Mesothelial cell of epicardium (in vitro differentiated cells): ENCODE results near the gene PTOV1. TPM values are rescaled to one million over a fixed set of nuclear protein-coding genes. Genes with fewer than 3 reads are reported as not detected.

Experiments
- DNase-seq, 2 experiments: peaks; one replicate each; pipeline ENCODE4 v3.0.0; 2021; ENCODE audit warnings: low spot score in 2 of 2; ENCODE audit not compliant: unreplicated experiment in 2 of 2
- H3K27ac Mint-ChIP-seq: 2 replicates; pipeline ENCODE4 v1.8.0; 2021; ENCODE audit warnings: mixed read lengths
- H3K27me3 Mint-ChIP-seq: 2 replicates; pipeline ENCODE4 v1.8.0; 2021; ENCODE audit warnings: low read depth, mixed read lengths
- H3K36me3 Mint-ChIP-seq: 2 replicates; pipeline ENCODE4 v1.8.0; 2021; ENCODE audit warnings: mixed read lengths
- H3K4me1 Mint-ChIP-seq: 2 replicates; pipeline ENCODE4 v1.8.0; 2021; ENCODE audit warnings: mixed read lengths
- H3K4me3 Mint-ChIP-seq: 2 replicates; pipeline ENCODE4 v1.8.0; 2021; ENCODE audit warnings: mild to moderate bottlenecking, moderate library complexity, mixed read lengths
- H3K9me3 Mint-ChIP-seq: 2 replicates; pipeline ENCODE4 v1.8.0; 2021; ENCODE audit warnings: mixed read lengths
- CTCF ChIP-seq: fragments of 200-600 bp; sonication (generic); IDR thresholded peaks from one replicate; pipeline ENCODE4 v1.5.0; 2021; ENCODE audit warnings: antibody characterized with exemption; ENCODE audit not compliant: unreplicated experiment
- total RNA-seq: library from RNA; stranded (reverse); gene quantifications from 3 replicates; pipeline ENCODE4 v1.2.1, GENCODE V29; 2021

Gene PTOV1
- total RNA-seq, 1 donor from 2014 or later = 431 TPM

DNA sequence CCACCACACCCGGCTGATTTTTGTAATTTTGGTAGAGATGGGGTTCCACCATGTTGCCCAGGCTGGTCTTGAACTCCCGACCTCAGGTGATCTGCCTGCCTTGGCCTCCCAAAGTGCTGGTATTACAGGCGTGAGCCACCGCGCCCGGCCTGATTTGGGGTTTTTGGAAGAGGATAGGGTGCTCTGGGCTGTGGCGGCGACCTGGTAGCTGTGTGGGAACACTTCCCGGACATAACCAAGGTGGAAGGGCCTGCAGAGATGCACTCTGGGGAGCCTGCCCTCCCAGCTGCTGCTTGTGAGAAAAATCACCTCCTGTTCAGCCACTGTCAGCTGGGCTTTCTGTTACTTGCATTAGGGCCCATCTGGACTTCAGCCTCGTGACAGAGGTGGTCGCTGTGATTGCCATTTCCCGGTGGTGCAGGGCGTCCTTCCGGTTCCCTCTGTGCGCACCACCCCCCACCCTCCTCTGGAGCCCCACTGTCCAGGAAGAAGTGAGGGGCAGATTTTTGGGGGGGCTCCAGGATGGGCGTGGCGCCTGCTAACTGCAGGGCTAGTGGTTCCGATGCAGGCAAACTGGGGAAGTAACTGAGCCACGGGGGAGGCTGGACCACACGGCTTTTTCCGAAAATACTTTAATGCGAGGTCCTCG, 38.2 kb downstream of the PTOV1 start:
- peaks cover 6% of the 10 kb centered on the region for H3K4me1 Mint-ChIP-seq
- TF ChIP-seq CTCF = no peak
- DNase-seq = no peak
- peak overlapping the region; percentile 13 for H3K4me3 Mint-ChIP-seq
- peaks cover 33% of the 10 kb centered on the region for H3K27me3 Mint-ChIP-seq
- H3K9me3 Mint-ChIP-seq = no peaks in the 10 kb centered on the region
- H3K27ac Mint-ChIP-seq = no peak overlapping the region
- peaks cover 18% of the 10 kb centered on the region for H3K36me3 Mint-ChIP-seq

DNA sequence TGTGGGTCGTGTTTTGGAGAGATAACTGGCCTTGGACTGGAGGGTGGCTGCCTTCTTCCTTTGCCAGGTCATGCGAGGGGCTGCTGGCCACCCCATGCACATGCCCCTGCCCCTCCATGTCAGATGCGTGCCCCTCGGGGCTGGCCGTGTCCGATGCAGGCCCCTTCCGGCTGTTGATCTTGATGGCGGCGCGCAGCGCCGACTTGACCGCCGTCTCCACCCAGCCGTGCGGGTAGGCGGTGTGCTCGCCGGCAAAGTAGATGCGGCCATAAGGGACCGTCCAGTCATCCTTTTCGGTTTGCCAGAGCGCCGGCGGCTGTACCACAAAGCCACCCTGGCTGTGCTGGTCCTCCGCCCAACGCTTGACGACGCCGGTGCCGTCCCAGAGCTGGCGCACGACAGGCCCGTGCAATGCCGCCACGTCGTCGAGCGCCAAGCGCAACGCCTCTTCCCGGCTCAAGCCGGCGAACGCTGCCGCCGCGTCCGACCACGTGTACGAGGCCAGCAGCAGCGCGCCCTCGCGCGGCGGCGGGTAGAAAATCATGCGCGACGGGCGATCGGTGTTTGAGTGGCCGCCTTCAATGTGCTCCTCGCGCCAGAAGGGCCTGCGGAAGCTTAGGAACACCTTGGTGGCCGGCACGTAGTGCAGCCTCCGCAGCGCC, 38.9 kb downstream of the PTOV1 start:
- H3K27me3 Mint-ChIP-seq = peaks cover 34% of the 10 kb centered on the region
- no peak overlapping the region for H3K27ac Mint-ChIP-seq
- peaks cover 12% of the 10 kb centered on the region for H3K36me3 Mint-ChIP-seq
- peaks cover 6% of the 10 kb centered on the region for H3K4me1 Mint-ChIP-seq
- H3K9me3 Mint-ChIP-seq = no peaks in the 10 kb centered on the region
- TF ChIP-seq CTCF = peak; percentile 74
- H3K4me3 Mint-ChIP-seq = peak overlapping the region; percentile 59
- DNase-seq = peak in 1 of 2 experiments; percentile 66

DNA sequence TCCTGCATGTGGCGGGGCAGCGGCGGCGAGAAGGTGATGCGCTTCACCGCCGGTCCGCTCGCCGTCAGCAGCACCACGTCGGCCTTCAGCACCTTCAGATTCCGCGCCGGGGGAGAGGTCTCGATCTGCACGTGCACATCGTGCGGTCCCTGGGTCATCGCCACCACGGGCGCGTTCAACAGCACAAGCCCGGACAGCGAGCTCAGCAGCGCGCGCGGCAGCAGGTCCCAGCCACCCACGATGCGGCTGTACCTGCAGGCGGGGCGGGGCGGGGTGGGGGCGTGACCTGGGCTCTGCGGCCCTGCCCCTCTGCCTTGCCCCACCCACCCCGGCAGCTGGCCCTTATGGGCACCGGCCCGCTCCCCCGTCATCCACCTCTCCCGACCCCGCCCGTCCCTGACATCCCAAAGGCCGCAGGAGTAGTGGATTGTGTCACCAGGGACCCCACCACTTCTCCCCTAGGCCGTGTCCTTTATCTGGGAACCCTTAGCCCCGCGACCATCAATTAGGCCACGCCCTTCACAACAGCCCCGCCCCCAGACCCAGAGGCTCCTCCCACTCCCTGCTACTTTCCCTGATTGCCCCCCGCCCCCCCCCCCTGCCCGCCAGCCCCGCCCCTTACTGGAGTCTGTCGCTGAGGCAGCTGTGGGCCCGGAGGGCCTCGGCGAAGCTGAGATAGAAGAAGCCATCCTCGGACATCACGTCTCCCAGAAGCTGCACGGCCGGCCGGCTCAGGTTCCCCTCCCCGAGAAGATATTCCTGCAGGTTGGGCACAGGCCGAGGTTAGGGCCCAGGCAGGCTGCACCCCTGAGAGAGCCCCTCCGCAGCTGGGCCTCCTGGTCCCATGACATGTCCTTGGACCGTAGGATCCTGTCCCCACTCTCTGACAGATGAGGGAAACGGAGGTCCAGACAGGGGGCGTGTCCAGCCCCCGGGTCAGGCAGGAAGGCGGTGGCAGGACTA, 39.7 kb downstream of the PTOV1 start:
- Mint-ChIP-seq H3K36me3 (peaks cover 8% of the 10 kb centered on the region), H3K9me3 (no peaks in the 10 kb centered on the region), H3K27me3 (peaks cover 34% of the 10 kb centered on the region), H3K4me3 (peak overlapping the region; percentile 59), H3K27ac (no peak overlapping the region), H3K4me1 (peaks cover 6% of the 10 kb centered on the region)
- no peak for DNase-seq
- TF ChIP-seq CTCF = no peak

GRCh38 chr19:49891393-49891792, 40.4 kb downstream of the PTOV1 start:
- peaks cover 4% of the 10 kb centered on the region for H3K36me3 Mint-ChIP-seq
- no peaks in the 10 kb centered on the region for H3K9me3 Mint-ChIP-seq
- no peak overlapping the region for H3K27ac Mint-ChIP-seq
- H3K27me3 Mint-ChIP-seq = peaks cover 37% of the 10 kb centered on the region
- peaks cover 7% of the 10 kb centered on the region for H3K4me1 Mint-ChIP-seq
- TF ChIP-seq CTCF = no peak
- H3K4me3 Mint-ChIP-seq = no peak overlapping the region
- no peak for DNase-seq

DNA sequence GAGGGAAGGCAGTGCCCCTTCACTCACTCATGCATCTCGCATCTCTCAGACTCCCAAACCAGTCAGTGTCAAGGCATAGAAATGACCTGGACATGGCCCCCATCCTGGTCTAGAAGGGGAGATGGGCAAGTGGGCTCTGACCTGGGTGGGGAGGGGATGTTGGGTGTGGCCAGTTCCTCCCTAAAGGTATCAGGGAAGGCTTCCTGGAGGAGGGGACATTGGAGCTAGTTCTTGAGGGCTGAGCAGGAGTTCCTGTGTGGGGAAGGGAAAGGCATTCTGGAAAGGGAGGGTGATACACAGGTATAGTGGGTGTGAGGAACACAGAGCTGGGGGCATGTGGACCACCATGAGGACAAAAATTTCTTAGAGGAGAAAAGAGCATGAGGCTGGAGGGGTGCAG, 41.8 kb downstream of the PTOV1 start:
- no peak overlapping the region for H3K27ac Mint-ChIP-seq
- H3K27me3 Mint-ChIP-seq = peaks cover 39% of the 10 kb centered on the region

More for the DNA sequence above, 41.8 kb downstream of the PTOV1 start:
- Mint-ChIP-seq H3K4me3 (no peak overlapping the region), H3K36me3 (peaks cover 3% of the 10 kb centered on the region), H3K4me1 (peaks cover 19% of the 10 kb centered on the region), H3K9me3 (no peaks in the 10 kb centered on the region)
- DNase-seq = no peak
- no peak for TF ChIP-seq CTCF
